GM19035 (cell line): ENCODE measurements around the gene GMFB.

Source experiments
- ATAC-seq: cut with Tn5 transposase; IDR thresholded peaks from one replicate; pipeline ENCODE4 v1.9.1; 2021; ENCODE audit not compliant: unreplicated experiment

Gene GMFB

GRCh38 chr14:54435500-54435981 lies 53.2 kb downstream of the GMFB start:
- peak; percentile 61 for ATAC-seq

DNA sequence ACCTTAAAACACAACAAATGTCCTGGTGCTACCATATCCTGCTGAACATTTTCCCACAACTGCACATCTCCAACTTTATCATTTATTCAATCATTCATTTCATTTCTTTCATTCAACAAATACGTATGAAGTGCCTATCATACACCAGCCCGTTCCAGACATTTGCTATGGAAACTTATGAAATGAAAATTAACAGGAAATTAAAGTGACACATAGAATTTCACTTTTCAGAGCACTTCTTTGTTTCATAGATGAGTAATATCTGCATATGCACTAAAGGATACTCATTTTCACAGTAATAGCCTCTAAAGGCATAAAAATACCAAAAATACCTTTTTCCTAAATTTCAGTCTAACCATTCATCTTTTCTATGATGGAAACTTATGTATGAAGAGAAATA lies 60.3 kb downstream of the GMFB start:
- ATAC-seq: no peak

GRCh38 chr14:54427871-54428270 lies 60.9 kb downstream of the GMFB start:
- no peak for ATAC-seq

DNA sequence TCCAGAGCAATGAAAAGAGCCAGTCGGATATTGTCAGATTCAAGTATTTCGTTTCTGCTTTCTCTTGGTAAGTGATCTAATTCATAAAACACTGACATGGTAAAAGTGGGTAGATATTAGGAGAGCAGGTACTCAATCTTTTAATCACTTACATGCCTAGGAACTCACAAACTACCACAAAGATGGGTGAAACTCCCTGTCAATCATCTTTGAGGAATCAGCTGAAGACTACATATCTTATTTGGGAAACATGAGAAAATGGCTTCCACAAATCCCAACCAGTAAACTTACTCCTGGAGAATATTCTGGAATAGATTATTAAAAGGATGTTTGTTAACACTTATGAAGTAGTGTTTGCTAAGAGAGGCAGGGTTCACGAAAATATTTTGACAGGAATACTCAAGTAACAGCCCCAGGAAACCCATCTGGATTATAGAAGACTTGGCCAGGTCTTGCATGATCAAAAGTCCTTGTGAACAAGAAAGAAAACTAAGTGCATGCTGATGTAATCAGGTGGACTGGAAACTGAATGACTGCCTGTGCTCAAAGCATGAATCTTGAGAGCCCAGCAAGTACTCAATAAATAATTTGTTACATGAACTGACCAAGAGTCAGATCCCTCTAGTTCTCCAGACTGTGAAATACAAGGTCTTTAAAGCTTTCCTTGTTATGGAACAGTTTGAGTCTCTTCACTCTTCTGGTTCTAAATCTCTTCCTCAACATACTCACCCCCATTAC lies 63.1 kb downstream of the GMFB start:
- ATAC-seq: no peak

DNA sequence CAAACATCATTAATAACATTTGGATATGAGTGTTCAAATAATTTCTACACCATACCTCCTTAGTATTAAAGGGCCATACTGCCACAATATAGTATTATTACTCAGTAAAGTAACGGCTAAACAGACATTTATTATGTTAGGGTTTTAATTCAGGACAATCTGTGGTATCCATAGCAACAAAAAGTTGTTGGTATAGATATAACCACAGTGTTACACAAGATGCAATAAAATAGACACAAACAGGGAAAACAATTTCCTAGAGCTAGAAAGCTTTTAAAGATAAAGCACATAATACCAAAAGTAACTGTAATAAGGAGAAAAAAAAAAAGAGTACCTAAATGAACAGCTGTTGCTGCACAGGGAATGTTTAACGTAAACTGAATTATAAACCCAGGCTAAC lies 63.7 kb downstream of the GMFB start:
- no peak for ATAC-seq
